IPS-20b (cell line): ENCODE measurements around the gene TTC38.

Source experiments
- H3K27ac ChIP-seq: one replicate; pipeline ENCODE4 v1.5.1; 2013; ENCODE audit warnings: low read length
- H3K27me3 ChIP-seq: 2 replicates; pipeline ENCODE4 v1.6.1; 2013; ENCODE audit warnings: mild to moderate bottlenecking, low read length, inconsistent platforms; ENCODE audit not compliant: insufficient read depth
- H3K36me3 ChIP-seq: 2 replicates; pipeline ENCODE4 v1.6.1; 2013; ENCODE audit warnings: low read depth, mild to moderate bottlenecking, inconsistent platforms, low read length, moderate library complexity; ENCODE audit not compliant: insufficient read depth
- H3K4me1 ChIP-seq: 2 replicates; pipeline ENCODE4 v1.6.1; 2013; ENCODE audit warnings: mild to moderate bottlenecking, control low read depth, inconsistent platforms, low read length, moderate library complexity; ENCODE audit not compliant: insufficient read depth
- H3K4me3 ChIP-seq: 2 replicates; pipeline ENCODE4 v1.5.1; 2013; ENCODE audit warnings: mild to moderate bottlenecking, low read length, inconsistent platforms
- H3K9ac ChIP-seq: 2 replicates; pipeline ENCODE4 v1.6.1; 2013; ENCODE audit warnings: low read depth, mild to moderate bottlenecking, inconsistent platforms, low read length, moderate library complexity
- H3K9me3 ChIP-seq: 2 replicates; pipeline ENCODE4 v1.6.1; 2013; ENCODE audit warnings: mild to moderate bottlenecking, low read depth, low read length, inconsistent platforms; ENCODE audit not compliant: insufficient read depth

Gene TTC38

GRCh38 chr22:46339956-46340355 is 72.1 kb downstream of the TTC38 start:
- no peak overlapping the region for H3K27ac ChIP-seq

DNA sequence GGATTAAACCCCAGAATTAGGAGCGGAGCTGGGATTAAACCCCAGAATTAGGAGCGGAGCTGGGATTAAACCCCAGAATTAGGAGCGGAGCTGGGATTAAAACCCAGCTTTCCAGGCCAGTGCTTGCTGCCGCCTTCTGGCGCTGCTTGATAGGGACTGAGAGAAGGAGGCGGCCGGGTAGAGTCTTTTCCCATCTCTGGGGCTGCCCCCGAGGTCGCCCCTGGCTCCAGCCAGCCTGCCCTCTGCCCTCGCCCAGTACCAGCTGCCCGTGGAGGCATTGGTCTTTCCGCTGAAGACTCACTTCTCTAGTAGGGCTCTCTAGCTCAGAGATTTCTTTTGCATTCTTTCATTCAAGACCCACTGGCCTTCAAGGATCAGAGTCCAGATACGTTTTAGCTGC is 72.9 kb downstream of the TTC38 start:
- Histone ChIP-seq H3K4me3 (no peak overlapping the region), H3K9me3 (no peaks in the 10 kb centered on the region), H3K27me3 (no peaks in the 10 kb centered on the region), H3K4me1 (no peaks in the 10 kb centered on the region), H3K36me3 (peaks cover 81% of the 10 kb centered on the region), H3K27ac (no peak overlapping the region), H3K9ac (no peak overlapping the region)

More at GRCh38 chr22:46339956-46340355, 72.1 kb downstream of the TTC38 start:
- Histone ChIP-seq H3K4me1 (no peaks in the 10 kb centered on the region), H3K9ac (no peak overlapping the region), H3K9me3 (no peaks in the 10 kb centered on the region), H3K36me3 (peaks cover 74% of the 10 kb centered on the region), H3K4me3 (no peak overlapping the region), H3K27me3 (no peaks in the 10 kb centered on the region)
